HG02970 (cell line): ENCODE results near the gene CCDC106.

Experiments used
- ATAC-seq: cut with Tn5 transposase; IDR thresholded peaks from one replicate; pipeline ENCODE4 v1.9.1; 2021; ENCODE audit warnings: mild to moderate bottlenecking, moderate library complexity, moderate number of reproducible peaks; ENCODE audit not compliant: unreplicated experiment, low FRiP score

CCDC106 gene

GRCh38 chr19:55666343-55667005 is 18.5 kb downstream of the CCDC106 start:
- no peak for ATAC-seq

DNA sequence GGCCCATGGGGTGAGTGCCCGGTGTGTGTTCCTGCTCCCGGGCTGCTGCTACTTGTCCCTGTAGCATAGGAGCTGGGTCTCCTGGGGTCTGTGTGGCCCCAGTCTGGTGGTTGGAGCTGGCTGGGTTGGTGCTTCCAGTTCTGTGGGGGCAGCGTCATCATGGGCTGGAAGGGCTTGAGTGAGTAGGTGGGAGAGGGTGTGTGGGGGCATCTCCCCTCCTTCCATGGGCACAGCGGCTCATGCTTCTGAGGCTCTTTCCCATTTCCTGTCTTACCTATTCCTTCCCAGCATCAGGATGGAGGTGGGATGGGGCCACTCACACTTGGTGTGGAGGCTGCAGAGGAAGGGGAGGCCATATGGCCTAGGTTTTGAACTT is 19.0 kb downstream of the CCDC106 start:
- no peak for ATAC-seq

DNA sequence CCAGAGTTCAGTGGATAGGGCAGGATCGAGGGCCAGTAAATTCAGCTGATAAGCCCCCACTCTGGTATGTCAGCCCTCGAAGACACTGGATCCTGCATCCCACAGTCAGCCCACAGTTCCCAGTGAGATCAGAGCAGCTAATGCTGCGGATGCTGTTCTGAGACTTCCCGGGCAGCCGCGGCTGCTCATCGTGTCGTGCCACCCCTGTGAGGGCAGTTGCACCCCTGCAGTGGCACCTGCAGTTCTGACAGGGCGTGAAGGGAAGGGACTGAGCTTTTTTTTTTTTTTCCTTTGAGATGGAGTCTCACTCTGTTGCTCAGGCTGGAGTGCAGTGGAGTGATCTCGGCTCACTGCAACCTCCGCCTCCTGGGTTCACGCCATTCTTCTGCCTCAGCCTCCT is 19.5 kb downstream of the CCDC106 start:
- no peak for ATAC-seq

GRCh38 chr19:55667958-55668357 is 19.9 kb downstream of the CCDC106 start:
- ATAC-seq, result no peak

DNA sequence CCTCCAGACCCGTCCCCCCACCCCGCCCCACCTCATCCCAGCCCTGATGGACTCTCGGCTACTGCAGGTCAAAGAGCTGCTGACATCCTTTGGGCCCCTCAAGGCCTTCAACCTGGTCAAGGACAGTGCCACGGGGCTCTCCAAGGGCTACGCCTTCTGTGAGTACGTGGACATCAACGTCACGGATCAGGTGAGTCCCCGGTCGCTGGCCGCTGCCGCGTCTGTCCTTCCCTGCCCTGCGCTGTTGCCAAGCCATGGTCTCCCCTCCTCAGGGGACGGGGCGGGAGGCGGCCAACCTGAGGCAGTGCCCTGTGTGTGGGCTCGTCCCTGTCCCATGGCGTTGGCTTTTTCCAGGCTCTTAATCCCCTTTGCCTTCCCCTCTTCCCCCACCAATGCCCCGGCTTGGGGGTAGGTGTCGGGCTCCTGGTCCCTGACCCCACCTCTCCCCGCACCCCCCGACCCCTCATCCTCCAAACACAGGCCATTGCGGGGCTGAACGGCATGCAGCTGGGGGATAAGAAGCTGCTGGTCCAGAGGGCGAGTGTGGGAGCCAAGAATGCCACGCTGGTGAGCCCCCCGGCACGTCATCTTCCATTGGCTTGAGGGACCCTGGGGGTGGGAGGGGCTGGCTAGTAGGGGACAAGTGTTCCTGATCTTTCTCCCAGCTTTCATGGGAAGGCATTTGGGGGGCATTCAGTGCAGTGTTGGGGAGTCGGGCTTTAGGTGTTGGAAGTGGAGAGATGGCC is 20.8 kb downstream of the CCDC106 start:
- no peak for ATAC-seq

GRCh38 chr19:55669418-55670279 is 21.6 kb downstream of the CCDC106 start:
- no peak for ATAC-seq

DNA sequence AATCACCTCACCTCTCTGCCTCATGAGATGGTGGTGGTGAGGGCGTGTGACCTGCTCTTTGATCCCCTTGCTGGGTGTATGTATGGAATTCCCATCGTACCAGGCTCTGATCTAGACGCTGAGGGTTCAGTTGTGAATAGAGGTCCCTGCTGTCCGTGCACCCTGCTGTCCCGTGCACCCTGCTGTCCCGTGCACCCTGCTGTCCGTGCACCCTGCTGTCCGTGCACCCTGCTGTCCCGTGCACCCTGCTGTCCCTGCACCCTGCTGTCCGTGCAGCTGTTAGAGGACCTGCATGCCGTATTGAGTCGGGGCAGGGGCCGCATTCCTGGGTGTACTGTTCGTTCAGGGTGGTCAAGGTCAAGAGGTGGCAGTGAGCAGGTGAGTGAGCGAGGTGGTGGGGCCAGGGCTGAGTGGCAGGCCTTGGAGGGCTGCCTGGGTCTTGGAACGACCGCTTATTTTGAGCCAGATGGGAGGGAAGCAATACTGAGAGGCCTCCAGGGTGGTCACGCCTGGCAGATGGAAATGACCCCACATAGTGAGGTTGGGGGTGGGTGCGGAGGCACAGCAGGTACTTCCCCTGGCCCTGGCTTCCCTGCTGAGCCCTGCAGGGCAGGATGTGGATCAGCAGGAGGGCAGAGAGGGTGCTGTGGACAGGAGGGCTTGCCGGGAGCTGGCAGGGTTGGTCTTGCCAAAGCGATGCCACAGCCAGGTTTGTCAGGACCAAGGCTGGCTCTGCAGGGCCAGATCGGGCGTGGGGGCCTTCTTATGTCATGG is 22.5 kb downstream of the CCDC106 start:
- no peak for ATAC-seq

GRCh38 chr19:55671054-55671378 is 23.0 kb downstream of the CCDC106 start:
- ATAC-seq, result no peak

DNA sequence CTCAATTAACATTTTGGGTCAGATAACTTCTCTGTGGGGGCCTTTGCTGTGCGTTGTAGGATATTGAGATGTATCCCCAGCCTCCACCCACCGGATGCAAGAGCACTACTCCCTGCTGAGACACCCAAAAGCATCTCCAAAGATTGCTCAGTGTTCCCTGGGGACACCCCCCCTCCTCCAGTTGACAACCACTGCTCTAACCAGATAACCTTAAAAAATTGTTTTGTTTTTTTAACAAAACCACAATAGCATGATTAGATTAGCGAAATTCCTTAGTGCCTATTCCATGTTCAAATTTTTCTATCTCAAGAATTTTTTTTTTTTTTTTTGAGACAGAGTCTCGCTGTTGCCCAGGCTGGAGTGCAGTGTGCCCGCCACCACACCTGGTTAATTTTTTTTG is 24.4 kb downstream of the CCDC106 start:
- no peak for ATAC-seq

- ATAC-seq, result no peak
Observed at GRCh38 chr19:55673465-55673864, 25.5 kb downstream of the CCDC106 start.

DNA sequence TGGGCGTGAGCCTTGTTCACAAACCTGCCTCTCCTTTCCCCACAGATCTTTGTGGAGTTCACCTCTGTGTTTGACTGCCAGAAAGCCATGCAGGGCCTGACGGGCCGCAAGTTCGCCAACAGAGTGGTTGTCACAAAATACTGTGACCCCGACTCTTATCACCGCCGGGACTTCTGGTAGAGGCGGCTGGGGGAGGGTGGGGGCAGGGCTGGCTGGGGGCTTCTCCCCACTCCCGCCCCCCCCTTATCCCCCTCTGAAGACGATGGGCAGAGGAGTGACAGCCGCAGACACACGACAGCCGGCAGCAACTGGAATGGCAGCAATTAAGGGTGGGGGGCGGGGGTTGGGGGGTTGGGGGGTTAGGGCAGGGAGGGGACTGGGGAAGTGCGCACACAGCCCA is 25.9 kb downstream of the CCDC106 start:
- ATAC-seq, result no peak

DNA sequence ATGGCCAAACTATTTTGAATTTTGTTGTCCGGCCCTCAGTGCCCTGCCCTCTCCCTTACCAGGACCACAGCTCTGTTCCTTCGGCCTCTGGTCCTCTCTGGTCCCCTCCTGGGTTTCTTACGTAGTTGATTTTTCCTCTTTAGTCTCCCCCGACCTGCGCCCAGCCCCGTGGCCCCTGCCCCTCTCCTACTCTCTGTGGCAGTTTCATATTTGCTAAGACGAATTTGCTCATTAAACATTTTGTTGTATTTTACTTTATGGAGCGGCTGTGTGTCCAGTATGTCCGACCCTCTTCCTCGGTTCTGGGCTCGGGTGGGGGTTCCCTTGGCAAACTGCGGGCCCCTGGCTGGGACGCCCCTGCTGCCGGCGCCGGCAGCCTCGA is 26.4 kb downstream of the CCDC106 start:
- ATAC-seq, result no peak

DNA sequence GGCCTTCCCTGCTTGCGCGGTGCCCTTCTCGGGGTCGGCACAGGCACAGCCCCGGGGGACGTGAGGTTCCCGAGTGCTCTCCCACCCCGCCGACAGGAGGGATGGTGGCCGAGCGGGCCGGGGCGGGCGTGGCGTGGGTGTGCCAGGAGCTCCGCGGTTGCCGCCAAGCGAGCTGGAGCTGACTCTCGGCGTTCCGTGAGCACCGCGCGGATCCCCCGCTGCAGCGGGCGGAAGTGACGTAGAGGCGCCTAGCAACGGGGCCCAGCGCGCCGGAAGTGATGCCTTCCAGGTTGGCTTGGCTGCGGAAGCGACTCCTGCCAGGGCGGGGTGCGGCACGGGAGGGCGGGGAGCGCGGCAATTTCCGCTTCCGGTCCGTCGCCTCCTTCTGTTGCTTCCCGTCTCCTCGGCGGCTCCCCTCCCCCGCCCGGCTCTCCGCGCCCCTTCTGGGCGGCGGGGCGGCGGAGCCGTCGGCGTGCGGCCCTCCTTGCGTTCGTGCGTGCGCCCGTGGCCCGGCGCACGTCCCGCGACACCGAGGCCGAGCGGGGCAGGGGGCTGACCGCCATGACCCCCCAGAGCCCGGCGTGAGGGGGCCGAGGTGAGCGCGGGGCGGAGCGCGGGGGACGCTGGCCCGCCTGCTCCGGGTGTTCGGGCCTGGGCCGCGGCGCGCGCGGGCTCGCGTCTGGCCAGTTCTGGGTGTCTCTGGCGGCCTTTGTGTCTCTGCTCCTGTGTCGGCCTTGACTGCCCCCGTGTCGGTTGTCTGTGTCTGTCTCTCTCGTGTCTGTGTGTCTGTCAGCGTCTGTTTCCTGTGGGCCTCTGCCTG is 27.0 kb downstream of the CCDC106 start, which contains the start of gene EPN1:
EPN1 (plus strand) TSS at position 386 of the 820 bp plus-strand sequence. CDS start 3,402 bp downstream, outside the sequence.
- ATAC-seq, result peak; percentile 70

DNA sequence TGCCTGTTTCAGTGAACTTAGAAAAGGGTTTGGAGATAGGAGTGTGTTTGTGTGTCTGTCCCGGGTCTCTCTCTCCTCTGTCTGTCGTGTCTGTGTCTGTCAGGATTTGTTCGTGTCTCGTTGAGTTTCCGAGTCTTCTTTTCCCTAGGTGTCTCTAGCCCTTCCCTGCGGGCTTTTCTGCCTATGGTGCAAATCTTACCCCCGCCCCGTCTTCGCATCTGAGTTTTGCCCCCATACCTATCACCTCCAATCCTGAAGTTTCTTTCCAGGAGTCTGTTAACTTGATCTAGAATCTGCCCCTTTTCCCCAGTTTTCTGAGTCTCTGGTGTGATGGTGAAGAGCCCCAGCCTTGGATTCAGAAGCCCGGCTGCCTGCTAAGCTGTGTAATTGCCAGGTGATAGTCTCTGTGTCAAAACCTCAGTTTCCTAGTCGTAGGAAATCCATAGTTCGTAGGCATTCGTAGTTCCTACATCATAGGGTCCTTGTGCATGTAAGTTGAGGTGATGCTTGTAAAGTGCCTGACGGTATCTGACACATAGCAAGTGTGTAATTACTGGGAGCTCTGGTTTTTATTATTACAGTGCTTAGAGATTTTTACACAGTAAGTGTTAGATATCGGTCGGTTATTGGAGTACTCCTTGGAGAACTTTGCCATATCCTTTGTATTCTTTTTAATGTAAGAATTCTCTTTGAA is 27.8 kb downstream of the CCDC106 start:
- no peak for ATAC-seq

- ATAC-seq, result no peak
Observed at GRCh38 chr19:55676383-55676782, 28.4 kb downstream of the CCDC106 start.

- ATAC-seq, result no peak
Observed at GRCh38 chr19:55676889-55677505, 29.0 kb downstream of the CCDC106 start.

DNA sequence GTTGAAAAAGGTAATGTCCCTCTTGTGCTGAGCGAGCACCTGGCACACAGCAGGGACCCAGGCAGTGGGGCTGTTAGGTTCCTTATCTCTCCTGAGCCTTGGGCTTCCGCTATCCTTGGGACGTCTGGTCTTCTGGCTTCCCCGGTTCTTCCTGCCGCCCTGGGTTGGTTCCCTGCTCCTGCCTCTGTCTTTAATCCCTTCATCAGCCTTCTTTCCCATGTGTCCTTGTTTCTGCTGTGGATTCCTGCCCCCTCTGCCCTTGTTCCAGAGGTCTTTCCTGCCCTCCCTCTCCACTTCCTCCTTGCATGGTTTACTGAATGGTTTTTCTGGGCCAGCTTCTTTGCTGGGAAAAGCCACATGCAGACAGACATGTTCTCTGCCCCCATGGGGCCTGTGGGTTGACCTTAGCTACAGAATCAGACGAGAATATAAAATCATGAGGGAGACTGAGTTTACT is 29.6 kb downstream of the CCDC106 start:
- no peak for ATAC-seq

- ATAC-seq, result peak; percentile 50
Observed at GRCh38 chr19:55678121-55678671, 30.2 kb downstream of the CCDC106 start.
